ENCODE results near the gene CHRNB1. TPM values are rescaled to one million over a fixed set of nuclear protein-coding genes. Genes with fewer than 3 reads are reported as not detected.
A peak's percentile ranks its signal among the peaks of the same experiment; 100 is the strongest.

The CHRNB1 gene
- total RNA-seq, 3 donors from 2014 or later (not counting 1 experiment from before 2014, with no cell fraction given), result 9.8 to 10.4 (median 10.2) TPM

GRCh38 chr17:7440113-7440833 is 4.6 kb upstream of the CHRNB1 start:
- Mint-ChIP-seq H3K36me3 (no peaks in the 10 kb centered on the region), H3K9me3 (no peaks in the 10 kb centered on the region), H3K4me1 (peaks cover 29 to 48% of the 10 kb centered on the region in 2 donors), H3K27me3 (ENCODE audit: low read depth in 2 of 2) (peaks cover 40 to 48% of the 10 kb centered on the region in 2 donors), H3K27ac (peak overlapping the region in 1 of 2 donors; percentile 48), H3K4me3 (peak overlapping the region; percentile 69)
- WGBS (ENCODE audit: insufficient coverage), result 2% methylated on average over 46 of the region's 46 CpGs
- no peak for TF ChIP-seq CTCF (IDR thresholded peaks at IDR 0.05)
- ATAC-seq, result no peak
- intact Hi-C loops (cut with micrococcal nuclease), result no loop called here
- peak in 1 of 2 donors; percentile 61 for DNase-seq
- no peak overlapping the region for H3K4me3 ChIP-seq (ENCODE audit: low read length)
- peaks cover 44% of the 10 kb centered on the region for H3K27me3 ChIP-seq (ENCODE audit: control insufficient read depth, insufficient read depth, low read length)
- no peaks in the 10 kb centered on the region for H3K9me3 ChIP-seq (ENCODE audit: control insufficient read depth, insufficient read depth, low read length)
- no peak overlapping the region for H3K27ac ChIP-seq (ENCODE audit: low read length)
- peaks cover 56% of the 10 kb centered on the region for H3K4me1 ChIP-seq (ENCODE audit: control insufficient read depth, insufficient read depth, low read length)
- H3K36me3 ChIP-seq (ENCODE audit: control insufficient read depth, insufficient read depth, low read length), result no peaks in the 10 kb centered on the region

GRCh38 chr17:7440834-7441195 is 4.0 kb upstream of the CHRNB1 start:
- intact Hi-C loops (cut with micrococcal nuclease), result no loop called here

GRCh38 chr17:7441266-7441665 is 3.6 kb upstream of the CHRNB1 start:
- H3K27ac ChIP-seq (ENCODE audit: low read length), result no peak overlapping the region
- H3K9me3 ChIP-seq (ENCODE audit: control insufficient read depth, insufficient read depth, low read length), result no peaks in the 10 kb centered on the region
- ATAC-seq (no peak), DNase-seq (no peak)
- peaks cover 58% of the 10 kb centered on the region for H3K4me1 ChIP-seq (ENCODE audit: control insufficient read depth, insufficient read depth, low read length)
- no peak overlapping the region for H3K4me3 Mint-ChIP-seq
- peaks cover 50 to 56% of the 10 kb centered on the region in 2 donors for H3K27me3 Mint-ChIP-seq (ENCODE audit: low read depth in 2 of 2)
- H3K27me3 ChIP-seq (ENCODE audit: control insufficient read depth, insufficient read depth, low read length), result peaks cover 54% of the 10 kb centered on the region
- TF ChIP-seq CTCF (IDR thresholded peaks at IDR 0.05), result no peak
- no peaks in the 10 kb centered on the region for H3K9me3 Mint-ChIP-seq
- H3K36me3 ChIP-seq (ENCODE audit: control insufficient read depth, insufficient read depth, low read length), result no peaks in the 10 kb centered on the region
- no peak overlapping the region for H3K4me3 ChIP-seq (ENCODE audit: low read length)
- intact Hi-C loops (cut with micrococcal nuclease), result no loop called here
- H3K27ac Mint-ChIP-seq, result no peak overlapping the region
- H3K36me3 Mint-ChIP-seq, result no peaks in the 10 kb centered on the region
- H3K4me1 Mint-ChIP-seq, result peaks cover 36 to 49% of the 10 kb centered on the region in 2 donors
- WGBS (ENCODE audit: insufficient coverage), result 93% methylated on average over 6 of the region's 7 CpGs

More at GRCh38 chr17:7440834-7441195, 4.0 kb upstream of the CHRNB1 start:
- 7% methylated on average over 12 of the region's 12 CpGs for WGBS (ENCODE audit: insufficient coverage)
- peaks cover 49% of the 10 kb centered on the region for H3K27me3 ChIP-seq (ENCODE audit: control insufficient read depth, insufficient read depth, low read length)
- Mint-ChIP-seq H3K4me3 (no peak overlapping the region), H3K9me3 (no peaks in the 10 kb centered on the region), H3K27ac (no peak overlapping the region), H3K36me3 (no peaks in the 10 kb centered on the region), H3K27me3 (ENCODE audit: low read depth in 2 of 2) (peaks cover 45 to 53% of the 10 kb centered on the region in 2 donors), H3K4me1 (peaks cover 32 to 51% of the 10 kb centered on the region in 2 donors)
- no peaks in the 10 kb centered on the region for H3K9me3 ChIP-seq (ENCODE audit: control insufficient read depth, insufficient read depth, low read length)
- no peak overlapping the region for H3K27ac ChIP-seq (ENCODE audit: low read length)
- ATAC-seq, result no peak
- no peak for TF ChIP-seq CTCF (IDR thresholded peaks at IDR 0.05)
- DNase-seq, result peak; percentile 21 to 25
- H3K4me1 ChIP-seq (ENCODE audit: control insufficient read depth, insufficient read depth, low read length), result peaks cover 58% of the 10 kb centered on the region
- no peak overlapping the region for H3K4me3 ChIP-seq (ENCODE audit: low read length)
- no peaks in the 10 kb centered on the region for H3K36me3 ChIP-seq (ENCODE audit: control insufficient read depth, insufficient read depth, low read length)

Data from natural killer cell (primary cell).